ENCODE measurements around the gene OSBPL8. TPM values are rescaled to one million over a fixed set of nuclear protein-coding genes. Genes with fewer than 3 reads are reported as not detected.
A peak's percentile ranks its signal among the peaks of the same experiment; 100 is the strongest.

Gene OSBPL8
- total and polyA plus RNA-seq, 2 of the 8 experiments (the other 6 are each of a cell fraction or from before 2014, with no cell fraction given) = 10.9 to 81.1 TPM

- no peak for FAIRE-seq
- POLR2A ChIA-PET (ENCODE audit: partially characterized antibody) = interaction anchor here (1.8 kb wide), 1 partner anchor 12 kb away, joined by 6 read pairs; the partner anchor contains the start of gene OSBPL8
- Histone ChIP-seq H4K91ac (replicated peaks; ENCODE audit: insufficient read length, low read length) (no peak overlapping the region), H2BK120ac (replicated peaks; ENCODE audit: low read depth, low read length) (no peak overlapping the region), H3K27me3 (replicated peaks in 1 of 4; ENCODE audit: control insufficient read depth in 3 of 4, extremely low read depth in 1 of 4, insufficient read depth in 3 of 4, low read length in 3 of 4) (no peaks in the 10 kb centered on the region), H3K36me3 (ENCODE audit: control insufficient read depth in 2 of 4, insufficient read depth in 4 of 4, low read length in 3 of 4) (no peaks in the 10 kb centered on the region), H2BK15ac (ENCODE audit: low read length) (no peak overlapping the region), H3K9me3 (ENCODE audit: insufficient read depth in 2 of 2, low read depth in 1 of 2, low read length in 1 of 2) (no peaks in the 10 kb centered on the region), H3K23me2 (ENCODE audit: low read depth, low read length) (no peaks in the 10 kb centered on the region; the same call in 1 of the 2 replicates), H3K23ac (ENCODE audit: insufficient read length) (no peak overlapping the region), H3K9ac (replicated peaks in 1 of 4; ENCODE audit: extremely low read depth in 1 of 4, low read depth in 3 of 4, low read length in 3 of 4) (no peak overlapping the region), H2AK5ac (ENCODE audit: low read depth, low read length) (no peak overlapping the region), H3K4me1 (replicated peaks in 1 of 4; ENCODE audit: control insufficient read depth in 3 of 4, insufficient read depth in 4 of 4, low read length in 3 of 4) (peaks cover 0 to 12% (median 6%) of the 10 kb centered on the region in 4 experiments; a peak in 5 of 7 replicates), H3K14ac (ENCODE audit: insufficient read length) (no peak overlapping the region), H3K18ac (ENCODE audit: extremely low read depth, low read length) (no peak overlapping the region), H4K8ac (ENCODE audit: extremely low read depth, insufficient read depth, low read length) (no peak overlapping the region), H2BK20ac (ENCODE audit: low read length) (no peak overlapping the region), H4K5ac (ENCODE audit: insufficient read length, low read depth, low read length) (no peak overlapping the region), H3K4me3 (ENCODE audit: extremely low read depth in 1 of 4, insufficient read depth in 2 of 4, low read depth in 3 of 4, low read length in 4 of 4) (peak overlapping the region in 1 of 4 experiments; percentile 28; a peak in 2 of 8 replicates), H3K79me2 (ENCODE audit: control insufficient read depth in 1 of 2, insufficient read depth in 2 of 2, low read length in 2 of 2) (peaks cover 4 to 95% of the 10 kb centered on the region in 2 experiments; a peak in 3 of 4 replicates), H2BK5ac (ENCODE audit: low read depth, low read length) (no peak overlapping the region), H3K79me1 (ENCODE audit: low read depth, low read length) (no peaks in the 10 kb centered on the region), H3K4ac (replicated peaks; ENCODE audit: insufficient read length, low read depth, low read length) (no peak overlapping the region), H3K56ac (replicated peaks; ENCODE audit: insufficient read length, low read depth, low read length) (no peak overlapping the region), H3K4me2 (ENCODE audit: insufficient read depth in 1 of 2, low read depth in 2 of 2, low read length in 2 of 2) (peak overlapping the region; percentile 9 to 27; a peak in 3 of 4 replicates), H3K27ac (ENCODE audit: low read depth, low read length) (no peak overlapping the region), H4K20me1 (replicated peaks in 1 of 2; ENCODE audit: control insufficient read depth in 1 of 2, insufficient read depth in 2 of 2, low read length in 2 of 2) (peaks cover 1 to 4% of the 10 kb centered on the region in 2 experiments), H2BK12ac (ENCODE audit: low read depth, low read length) (no peak overlapping the region), H2AFZ (ENCODE audit: low read length) (no peak overlapping the region)
- 42% methylated on average over 3 of the region's 3 CpGs; no CpG with 5 or more reads in 1 of the 2 experiments for WGBS, 2 experiments (ENCODE audit: extremely low coverage in 1 of 2, insufficient coverage in 1 of 2, insufficient read length in 1 of 2, insufficient replicate concordance in 2 of 2, low coverage in 1 of 2, low lambda C conversion rate in 2 of 2, missing lambda C conversion rate in 1 of 2)
- DNase-seq (ENCODE audit: low read depth in 1 of 2, low spot score in 2 of 2) = no peak
- TF ChIP-seq CTBP2 (IDR thresholded peaks at IDR 0.05; ENCODE audit: borderline replicate concordance, insufficient read depth, insufficient read length, low read length) (no peak), MAFK (IDR thresholded peaks at IDR 0.05; ENCODE audit: low read depth, low read length) (0 out of 2 replicates have a peak, but pooled peaks have one; percentile 27), PHF8 (conservative IDR thresholded peaks at IDR 0.05; ENCODE audit: low read depth, low read length) (no peak)
- CTCF ChIA-PET (ENCODE audit: partially characterized antibody) = interaction anchor here (0.6 kb wide), 1 partner anchor 20 kb away, joined by 4 read pairs; no protein-coding TSS in a partner anchor
Measured at GRCh38 chr12:76546889-76547288, 12.7 kb downstream of the OSBPL8 start.

Measured in H1 (cell line).